HG03060 (cell line): ENCODE results near the gene CELF2.

Experiments used
- ATAC-seq: cut with Tn5 transposase; IDR thresholded peaks from one replicate; pipeline ENCODE4 v1.9.1; 2021; ENCODE audit warnings: low read depth, moderate number of reproducible peaks; ENCODE audit not compliant: unreplicated experiment

CELF2 gene

GRCh38 chr10:11020548-11020942, 2.9 kb downstream of the CELF2 start:
- ATAC-seq, result no peak

DNA sequence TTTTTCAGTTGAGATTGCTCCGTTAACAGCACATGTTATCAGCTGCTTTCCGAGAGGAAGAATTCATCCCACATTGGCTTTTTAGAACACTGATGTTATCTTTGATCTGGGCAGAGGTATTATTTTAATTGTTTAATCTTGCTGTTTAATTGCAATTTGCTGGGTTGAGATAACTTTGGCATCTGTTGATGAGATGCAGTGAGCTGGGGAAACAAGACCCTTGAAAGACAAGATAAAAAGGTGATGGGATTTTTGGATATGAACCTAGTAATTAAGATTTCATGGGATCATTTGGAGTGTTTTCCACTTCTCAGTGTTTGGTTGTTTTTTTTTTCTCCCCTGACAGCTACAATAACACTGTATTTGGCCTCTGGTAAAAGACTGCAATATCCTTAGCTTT, 4.5 kb downstream of the CELF2 start:
- no peak for ATAC-seq

DNA sequence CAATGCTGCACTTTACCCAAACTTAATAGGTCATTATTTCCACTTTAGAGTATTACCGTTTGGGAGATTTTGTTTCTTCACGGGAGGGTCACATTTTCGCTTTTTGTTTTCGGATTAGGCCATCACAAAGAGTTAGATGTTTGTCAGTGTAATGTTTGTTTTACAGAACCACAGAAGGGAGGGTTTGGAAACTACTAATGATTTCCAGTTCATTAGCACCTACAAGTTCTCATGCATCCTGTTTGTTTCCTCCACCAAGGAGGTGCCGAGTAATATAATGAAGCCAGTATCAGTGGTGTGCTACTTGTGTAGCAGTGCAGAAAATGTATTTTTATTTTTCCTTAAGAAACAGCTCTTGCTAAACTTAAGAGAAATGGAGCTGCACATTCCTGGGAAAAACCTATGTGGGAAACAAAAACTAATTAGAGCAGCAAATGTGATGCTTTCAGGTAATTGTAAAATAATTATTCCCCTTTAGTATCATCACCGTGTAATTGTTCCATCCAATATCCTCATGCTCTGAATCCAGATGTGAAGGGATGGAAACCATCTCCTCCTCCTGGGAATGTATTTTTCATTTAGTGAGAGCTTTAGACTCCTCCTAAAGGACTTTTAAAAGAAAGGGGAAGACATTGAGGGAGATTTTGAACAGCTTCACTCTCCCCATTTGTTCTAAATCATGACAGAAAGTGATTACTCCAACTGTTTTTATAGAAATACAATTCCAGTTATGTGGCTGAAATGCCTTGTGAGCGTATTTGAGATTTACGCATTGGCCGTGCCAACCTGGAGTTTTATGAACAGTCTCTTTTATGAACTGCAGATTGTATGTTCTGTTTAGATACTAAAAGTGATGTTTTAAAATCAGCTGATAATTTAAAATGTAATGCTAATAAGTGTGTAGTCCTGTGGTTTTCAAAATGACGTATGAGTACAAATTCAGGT, 5.6 kb downstream of the CELF2 start:
- no peak for ATAC-seq

GRCh38 chr10:11024596-11024995, 6.9 kb downstream of the CELF2 start:
- no peak for ATAC-seq

GRCh38 chr10:11025978-11026377, 8.3 kb downstream of the CELF2 start:
- ATAC-seq, result no peak

DNA sequence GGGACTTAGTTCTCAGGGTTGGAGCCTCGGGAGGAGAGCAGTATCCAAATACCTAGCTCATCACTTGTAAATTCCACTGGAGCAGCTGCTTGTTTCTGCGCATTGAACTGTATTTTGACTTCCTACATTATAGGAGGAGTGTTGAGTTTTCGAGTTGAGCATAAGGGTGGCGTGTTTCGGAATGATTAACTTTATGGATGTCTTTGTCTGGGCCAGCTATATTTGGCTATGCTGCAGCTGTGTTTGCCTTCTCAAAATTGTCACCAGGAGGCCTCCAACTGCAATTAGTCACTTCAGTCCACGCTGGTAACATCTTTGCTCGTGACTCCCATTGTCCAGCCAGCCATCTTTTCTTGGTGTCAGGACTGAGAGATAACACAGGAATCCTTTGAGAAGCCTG, 9.1 kb downstream of the CELF2 start:
- ATAC-seq, result no peak

DNA sequence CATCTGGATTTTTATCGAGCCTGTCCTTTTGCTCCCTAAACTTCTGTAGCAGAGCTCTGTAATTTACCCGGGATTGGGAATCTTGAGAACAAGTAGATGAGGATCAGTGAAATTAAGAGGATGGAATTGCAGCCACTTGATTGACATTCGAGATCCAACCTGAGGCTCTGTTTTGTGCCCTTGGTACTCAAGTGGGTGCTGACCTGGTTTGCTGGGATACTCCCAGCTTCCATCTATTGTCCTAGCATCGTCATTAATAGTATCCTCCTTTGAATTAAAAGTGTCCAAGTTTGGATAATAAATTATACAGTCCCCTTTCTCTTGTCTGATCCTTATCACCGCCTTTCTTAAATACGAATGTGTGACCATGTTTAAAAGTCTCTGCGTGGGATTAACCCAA, 17.1 kb downstream of the CELF2 start:
- no peak for ATAC-seq

DNA sequence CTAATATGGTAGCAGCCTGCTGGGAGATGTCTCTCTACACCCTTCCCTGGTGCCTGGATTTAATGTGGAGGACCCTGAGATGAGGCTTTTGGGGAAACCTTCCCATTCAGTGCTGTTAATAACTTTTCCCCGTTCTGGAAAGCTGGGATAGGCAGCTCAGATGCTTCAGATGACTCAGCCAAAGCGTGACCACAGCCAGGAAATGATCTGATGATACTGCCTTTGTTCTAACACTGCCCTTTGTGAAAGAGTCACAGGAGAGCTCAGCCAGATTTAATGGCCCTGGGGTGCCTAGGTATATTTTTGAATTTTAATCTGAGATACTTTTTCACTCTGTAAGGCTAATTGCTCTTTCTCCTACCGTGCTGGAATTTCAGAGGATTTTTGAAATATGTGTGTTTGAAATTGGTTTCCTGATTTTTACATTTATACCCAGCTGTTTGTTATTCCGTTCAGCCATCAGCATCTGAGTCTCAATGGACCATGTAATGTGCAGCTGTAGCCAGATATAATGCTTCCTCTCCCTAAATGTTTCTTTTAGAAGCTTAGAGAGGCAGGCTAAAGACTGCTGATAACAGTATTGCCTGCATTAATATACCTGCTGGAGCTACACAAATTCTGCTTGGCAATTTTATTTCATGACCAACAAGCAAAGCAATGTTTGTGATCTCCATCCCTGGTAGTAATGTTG, 17.8 kb downstream of the CELF2 start:
- ATAC-seq, result no peak

GRCh38 chr10:11036424-11037011, 18.8 kb downstream of the CELF2 start:
- ATAC-seq, result no peak

GRCh38 chr10:11037991-11038390, 20.3 kb downstream of the CELF2 start:
- ATAC-seq, result no peak

DNA sequence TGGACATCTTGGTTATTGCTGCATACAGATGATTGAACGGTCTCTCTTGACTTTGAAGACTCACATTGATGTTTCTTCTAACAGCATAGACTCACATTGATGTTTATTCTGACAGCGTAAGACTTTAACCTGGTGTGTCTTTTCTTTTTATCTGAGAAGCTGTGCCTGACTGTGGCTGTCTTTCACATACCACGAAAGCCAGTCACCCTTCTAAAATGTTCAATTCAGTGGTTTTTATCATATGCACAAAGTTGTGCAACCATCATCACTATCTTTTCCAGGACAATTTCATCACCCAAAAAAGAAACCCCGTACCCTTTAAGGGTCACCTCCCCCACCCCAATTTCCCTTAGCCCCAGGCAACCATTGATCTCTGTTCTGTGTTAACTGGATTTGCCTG, 24.7 kb downstream of the CELF2 start:
- ATAC-seq, result no peak

DNA sequence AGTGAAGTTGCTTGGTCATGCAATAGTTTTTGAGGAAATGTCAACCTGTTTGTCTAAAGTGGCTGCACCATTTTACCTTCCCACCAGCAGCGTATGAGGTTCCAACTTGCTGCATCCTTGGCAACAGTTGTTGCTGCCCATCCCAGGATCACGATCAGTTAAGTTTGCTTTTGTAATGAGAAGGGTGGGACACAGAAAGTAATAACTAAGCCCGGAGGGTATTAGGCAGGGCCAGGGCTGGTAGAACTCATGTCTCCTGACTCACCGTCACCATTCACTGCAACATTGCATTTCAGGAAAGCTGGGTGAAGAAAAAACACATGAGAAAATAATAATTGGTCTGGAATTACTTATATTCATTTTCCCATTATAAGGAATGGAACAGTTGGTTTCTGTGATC, 25.4 kb downstream of the CELF2 start:
- no peak for ATAC-seq

DNA sequence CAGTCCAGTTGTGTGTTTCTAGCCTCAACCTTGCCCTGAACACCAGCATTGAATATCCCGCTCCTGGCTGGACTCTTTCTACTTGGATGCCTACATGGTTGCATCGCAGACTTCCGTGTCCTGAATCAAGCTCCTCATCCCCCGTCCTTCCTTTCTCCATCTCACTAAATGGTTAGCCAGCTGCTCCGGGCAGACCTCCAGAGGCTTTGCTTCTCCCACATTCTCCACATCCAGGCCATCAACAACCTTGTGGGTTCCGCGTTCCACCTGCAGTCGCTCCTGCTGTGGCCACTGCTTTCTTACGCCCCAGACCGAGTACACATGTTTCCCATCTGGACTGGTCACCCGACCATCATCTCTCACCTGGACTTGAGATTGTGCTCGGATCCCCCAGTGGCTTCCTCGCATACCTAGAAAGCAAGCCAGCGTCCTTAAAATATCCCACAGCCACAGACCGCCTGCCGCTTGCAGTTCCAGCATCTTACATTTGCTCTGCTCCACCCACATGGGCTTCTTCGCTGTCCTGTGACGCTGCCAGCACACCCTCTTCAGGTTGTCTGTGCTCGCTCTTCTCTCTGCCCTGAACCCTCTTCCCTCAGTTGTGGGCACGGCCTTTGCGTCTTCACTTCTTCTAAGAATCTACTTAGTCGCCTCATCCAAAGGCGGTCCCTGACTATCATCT, 25.9 kb downstream of the CELF2 start:
- no peak for ATAC-seq

GRCh38 chr10:11045487-11045886, 27.8 kb downstream of the CELF2 start:
- ATAC-seq, result no peak

DNA sequence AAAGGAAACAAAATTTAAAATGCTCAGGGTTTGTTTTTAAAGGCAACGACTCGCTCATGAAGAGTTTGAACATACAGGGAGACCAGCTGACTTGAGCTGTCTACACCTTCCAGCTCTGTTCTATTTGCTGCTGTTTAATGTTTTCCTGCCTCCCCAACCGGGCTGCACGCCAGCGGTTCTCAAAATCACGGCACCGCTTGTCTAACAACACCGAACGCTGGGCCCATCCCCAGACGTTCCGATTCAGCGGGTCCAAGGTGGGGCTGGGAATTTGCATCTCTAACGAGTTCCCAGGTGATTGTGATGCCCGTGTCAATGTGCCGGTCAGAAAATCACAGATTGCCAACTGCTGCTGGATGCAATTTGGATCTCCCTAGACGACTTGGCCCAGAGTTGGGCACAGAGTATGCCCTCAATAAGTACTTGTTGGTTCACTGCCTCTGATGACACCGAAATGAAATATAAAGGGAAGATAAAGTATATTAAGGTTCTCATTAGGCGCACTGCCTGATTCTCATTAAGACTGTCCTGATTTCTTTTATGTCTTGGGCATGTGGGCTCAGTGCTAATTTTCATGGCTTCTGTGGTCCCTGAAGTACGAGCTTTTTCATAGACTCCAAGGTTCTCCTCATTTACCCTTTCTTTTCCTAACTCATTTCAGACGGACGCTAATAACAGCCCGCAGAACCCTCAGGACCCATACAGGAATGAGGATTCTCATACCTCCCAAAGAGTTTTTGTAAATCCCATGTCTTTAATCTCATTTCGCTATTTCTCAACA, 28.5 kb downstream of the CELF2 start:
- ATAC-seq, result no peak

DNA sequence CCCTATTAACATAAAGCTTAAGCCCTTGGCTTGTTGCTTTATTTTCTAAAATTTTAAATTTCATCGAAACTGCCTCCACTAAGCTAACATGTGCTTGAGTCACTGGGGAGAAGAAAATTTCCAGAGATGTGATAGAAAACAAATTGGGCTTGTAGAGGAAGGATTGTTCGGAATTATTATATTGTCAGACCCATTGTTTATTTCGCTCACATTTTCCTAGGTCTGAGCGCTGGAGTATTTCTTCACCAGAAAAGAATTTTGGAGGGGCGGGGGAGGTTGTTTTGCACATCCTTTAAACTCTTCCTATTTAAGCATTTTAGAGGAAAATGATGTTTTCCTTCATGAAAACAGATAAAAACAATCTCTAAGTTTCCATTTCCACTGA, 29.1 kb downstream of the CELF2 start:
- no peak for ATAC-seq

DNA sequence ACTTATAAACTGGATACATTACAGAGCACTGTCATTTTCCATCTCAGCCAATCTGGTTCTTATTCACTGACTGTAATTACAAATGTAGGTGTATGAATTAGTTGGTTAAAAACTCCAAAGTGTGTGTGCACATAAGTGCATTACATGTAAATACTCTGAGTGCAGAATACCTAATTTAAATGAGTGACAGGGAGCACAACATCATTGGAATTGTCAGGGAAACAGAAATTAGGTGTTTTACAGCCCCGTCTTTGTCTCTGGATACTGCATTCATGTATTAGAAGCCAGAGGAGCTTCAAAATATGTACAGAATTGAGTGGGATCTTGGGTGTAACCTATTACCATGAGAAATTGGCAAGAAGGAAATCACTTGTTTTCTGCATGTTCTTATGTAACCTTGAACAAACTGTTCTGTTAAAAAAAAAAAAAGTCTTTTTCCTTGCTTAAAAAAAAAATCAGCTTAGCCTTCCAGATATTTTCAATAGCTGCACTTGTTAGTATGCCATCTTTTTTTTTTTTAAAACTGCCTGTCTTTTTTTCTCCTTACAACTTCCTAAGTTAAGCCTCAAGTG, 31.1 kb downstream of the CELF2 start:
- ATAC-seq, result no peak

GRCh38 chr10:11049806-11050205, 32.1 kb downstream of the CELF2 start:
- no peak for ATAC-seq

DNA sequence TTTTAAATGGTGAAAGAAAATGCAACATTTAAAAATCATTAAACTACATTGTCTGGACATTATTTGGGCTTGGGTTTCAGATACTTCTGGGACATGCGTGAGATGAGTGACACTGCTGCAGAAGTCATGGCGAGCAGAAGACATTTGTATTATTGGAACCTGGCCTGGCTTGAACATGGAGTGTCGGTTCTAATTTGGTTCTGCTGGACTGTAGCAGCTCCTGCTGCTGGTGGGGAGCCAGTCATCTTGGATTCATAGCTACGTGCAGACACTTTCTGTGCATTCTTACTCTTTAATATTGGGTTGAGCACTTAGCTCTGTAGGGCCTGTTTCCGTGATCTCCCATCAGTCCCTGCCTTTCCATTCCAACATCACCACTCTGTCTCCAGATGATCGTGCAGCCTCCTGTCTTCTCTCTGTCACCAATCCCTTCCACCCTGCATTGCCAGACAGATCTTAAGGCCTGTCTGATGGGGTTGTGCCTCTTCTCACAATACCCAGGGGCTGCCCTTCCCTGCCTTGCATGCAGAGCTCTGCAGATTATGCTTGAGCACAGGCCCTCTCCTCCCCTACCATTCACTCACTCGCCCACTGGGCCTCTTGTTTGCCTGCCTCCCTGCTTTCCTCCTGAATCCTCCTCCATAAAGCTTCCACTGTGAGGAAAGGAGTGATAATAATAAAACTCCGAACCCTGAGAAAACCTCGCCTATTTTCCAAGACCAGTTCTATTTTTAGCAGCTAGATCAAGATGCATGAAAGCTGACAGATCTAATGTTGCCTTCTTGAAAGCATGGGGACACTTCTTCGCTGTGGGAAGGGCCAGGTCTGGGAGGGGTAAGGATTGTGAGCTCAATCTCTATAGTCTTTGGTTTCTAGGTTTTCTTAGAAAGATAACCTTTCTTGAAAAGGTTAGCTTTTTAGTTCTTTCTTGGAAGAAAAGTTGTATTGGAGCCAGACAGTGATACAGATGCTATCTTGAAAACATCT, 32.9 kb downstream of the CELF2 start:
- no peak for ATAC-seq
